ENCODE data around the gene GALNT16.
A peak's percentile ranks its signal among the peaks of the same experiment; 100 is the strongest.
"Not testable (repeated sequence)": the region's sequence is repeated elsewhere in the genome, so short reads cannot be mapped to it uniquely, and the experiment has no call there.

Gene GALNT16

DNA sequence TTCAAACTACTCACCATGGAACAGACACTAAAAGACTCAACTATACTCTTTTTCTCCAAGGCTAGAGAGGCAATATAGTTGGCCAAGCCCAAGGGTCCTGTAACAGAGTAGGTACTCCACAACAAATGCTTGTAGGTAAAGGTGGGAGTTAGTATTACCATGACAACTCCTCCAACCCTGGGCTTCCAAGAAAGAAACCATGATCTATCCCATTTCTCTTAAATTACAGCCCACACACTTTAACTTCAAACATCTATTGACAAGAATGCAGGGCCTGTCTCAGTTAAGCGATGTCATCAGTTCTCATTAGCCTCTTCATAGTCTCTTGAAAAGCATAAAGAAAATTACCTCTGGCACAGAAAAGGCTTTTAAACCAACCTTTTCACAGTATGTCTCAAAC, 113.1 kb downstream of the GALNT16 start:
- no peak overlapping the region for H3K4me3 ChIP-seq (ENCODE audit: control insufficient read depth, low read depth, low read length)
- TF ChIP-seq, protein P1, sequence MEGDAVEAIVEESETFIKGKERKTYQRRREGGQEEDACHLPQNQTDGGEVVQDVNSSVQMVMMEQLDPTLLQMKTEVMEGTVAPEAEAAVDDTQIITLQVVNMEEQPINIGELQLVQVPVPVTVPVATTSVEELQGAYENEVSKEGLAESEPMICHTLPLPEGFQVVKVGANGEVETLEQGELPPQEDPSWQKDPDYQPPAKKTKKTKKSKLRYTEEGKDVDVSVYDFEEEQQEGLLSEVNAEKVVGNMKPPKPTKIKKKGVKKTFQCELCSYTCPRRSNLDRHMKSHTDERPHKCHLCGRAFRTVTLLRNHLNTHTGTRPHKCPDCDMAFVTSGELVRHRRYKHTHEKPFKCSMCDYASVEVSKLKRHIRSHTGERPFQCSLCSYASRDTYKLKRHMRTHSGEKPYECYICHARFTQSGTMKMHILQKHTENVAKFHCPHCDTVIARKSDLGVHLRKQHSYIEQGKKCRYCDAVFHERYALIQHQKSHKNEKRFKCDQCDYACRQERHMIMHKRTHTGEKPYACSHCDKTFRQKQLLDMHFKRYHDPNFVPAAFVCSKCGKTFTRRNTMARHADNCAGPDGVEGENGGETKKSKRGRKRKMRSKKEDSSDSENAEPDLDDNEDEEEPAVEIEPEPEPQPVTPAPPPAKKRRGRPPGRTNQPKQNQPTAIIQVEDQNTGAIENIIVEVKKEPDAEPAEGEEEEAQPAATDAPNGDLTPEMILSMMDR (conservative IDR thresholded peaks at IDR 0.05; ENCODE audit: control insufficient read depth, insufficient read depth, low read depth, low read length) = no peak
- DNase-seq (ENCODE audit: low read depth) = no peak

GRCh38 chr14:69374235-69374634, 114.3 kb downstream of the GALNT16 start:
- DNase-seq (ENCODE audit: low read depth) = no peak
- TF ChIP-seq, protein P1 (conservative IDR thresholded peaks at IDR 0.05; ENCODE audit: control insufficient read depth, insufficient read depth, low read depth, low read length) = no peak
- no peak overlapping the region for H3K4me3 ChIP-seq (ENCODE audit: control insufficient read depth, low read depth, low read length)

DNA sequence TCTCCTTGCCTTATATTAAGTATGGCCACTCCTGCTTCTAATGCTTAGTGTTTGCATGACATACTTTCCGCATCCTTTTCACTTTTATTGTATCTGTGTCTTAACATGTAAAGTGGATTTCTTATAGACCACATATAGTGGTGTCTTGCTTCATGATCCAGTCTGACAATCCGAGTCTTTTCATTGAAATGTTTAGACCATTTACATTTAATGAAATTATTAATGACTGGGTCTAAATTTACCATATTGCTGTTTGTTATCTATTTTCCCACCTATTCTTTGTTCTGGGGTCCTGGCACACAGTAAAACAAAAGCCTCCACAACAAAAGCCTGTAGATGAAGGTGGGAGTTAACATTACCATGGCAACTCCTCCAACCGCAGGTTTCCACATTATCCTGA, 115.2 kb downstream of the GALNT16 start:
- H3K4me3 ChIP-seq (ENCODE audit: control insufficient read depth, low read depth, low read length) = no peak overlapping the region
- TF ChIP-seq, protein P1 (conservative IDR thresholded peaks at IDR 0.05; ENCODE audit: control insufficient read depth, insufficient read depth, low read depth, low read length) = no peak
- no peak for DNase-seq (ENCODE audit: low read depth)

DNA sequence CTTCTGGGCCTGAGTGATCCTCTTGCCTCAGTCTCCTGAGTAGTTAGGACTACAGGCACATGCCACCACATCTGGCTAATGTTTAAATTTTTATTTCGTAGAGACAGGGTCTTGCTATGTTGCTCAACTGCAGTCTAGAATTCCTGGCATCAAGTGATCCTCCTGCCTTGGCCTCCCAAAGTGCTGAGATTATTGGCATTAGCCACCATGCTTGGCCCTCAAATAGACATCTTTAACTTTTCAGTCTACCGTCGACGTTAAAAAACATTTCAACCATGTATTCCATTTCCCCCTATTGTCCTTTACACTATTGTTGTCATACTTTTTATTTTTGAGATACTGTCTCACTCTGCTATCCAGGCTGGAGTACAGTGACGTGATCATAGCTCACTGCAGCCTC, 115.8 kb downstream of the GALNT16 start:
- TF ChIP-seq, protein P1 (conservative IDR thresholded peaks at IDR 0.05; ENCODE audit: control insufficient read depth, insufficient read depth, low read depth, low read length) = no peak
- DNase-seq (ENCODE audit: low read depth) = no peak

DNA sequence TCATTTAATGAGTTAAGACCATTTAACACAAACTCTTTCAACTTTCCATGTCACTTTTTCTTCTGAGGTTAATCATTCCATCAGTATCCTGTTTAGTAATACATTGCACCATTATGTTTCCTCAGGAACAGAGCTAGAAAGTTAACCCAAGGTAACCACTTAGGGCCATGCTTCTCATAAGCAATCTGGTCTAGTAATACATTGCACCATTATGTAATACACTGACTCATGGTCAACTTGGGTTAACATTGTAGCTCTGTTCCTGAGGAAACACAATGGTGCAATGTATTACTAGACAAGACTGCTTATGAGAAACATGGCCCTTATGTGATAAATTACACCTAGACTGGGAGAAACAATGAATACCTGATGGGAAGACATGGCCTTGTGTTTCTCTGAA, 116.5 kb downstream of the GALNT16 start:
- TF ChIP-seq, protein P1 (conservative IDR thresholded peaks at IDR 0.05; ENCODE audit: control insufficient read depth, insufficient read depth, low read depth, low read length) = no peak
- DNase-seq (ENCODE audit: low read depth) = peak; percentile 81
- no peak overlapping the region for H3K4me3 ChIP-seq (ENCODE audit: control insufficient read depth, low read depth, low read length)

More for the DNA sequence above, 115.8 kb downstream of the GALNT16 start:
- H3K4me3 ChIP-seq (ENCODE audit: control insufficient read depth, low read depth, low read length) = no peak overlapping the region

DNA sequence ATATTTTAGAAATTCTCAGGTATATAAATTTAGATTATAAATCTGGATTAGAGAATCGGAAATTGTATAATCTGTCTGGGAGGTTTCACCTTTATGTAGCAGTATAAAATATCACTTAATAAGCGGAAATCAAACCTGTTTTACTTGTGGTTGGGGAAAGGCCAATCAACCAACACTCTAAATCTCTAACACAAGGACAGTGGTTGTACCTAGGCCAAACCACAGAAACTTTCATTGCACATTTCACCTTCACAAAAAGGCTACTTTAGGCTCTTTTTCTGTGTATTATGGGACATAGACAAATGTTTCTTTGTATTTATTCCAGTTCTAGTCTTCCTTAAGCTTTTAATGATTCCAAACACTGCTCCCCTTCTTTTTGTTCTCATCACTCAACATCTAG, 118.3 kb downstream of the GALNT16 start:
- DNase-seq (ENCODE audit: low read depth) = no peak
- TF ChIP-seq, protein P1 (conservative IDR thresholded peaks at IDR 0.05; ENCODE audit: control insufficient read depth, insufficient read depth, low read depth, low read length) = no peak
- H3K4me3 ChIP-seq (ENCODE audit: control insufficient read depth, low read depth, low read length) = no peak overlapping the region

- TF ChIP-seq, protein P1 (conservative IDR thresholded peaks at IDR 0.05; ENCODE audit: control insufficient read depth, insufficient read depth, low read depth, low read length) = no peak
- no peak overlapping the region for H3K4me3 ChIP-seq (ENCODE audit: control insufficient read depth, low read depth, low read length)
- peak; percentile 15 for DNase-seq (ENCODE audit: low read depth)
Measured at GRCh38 chr14:69387311-69387710, 127.4 kb downstream of the GALNT16 start.

DNA sequence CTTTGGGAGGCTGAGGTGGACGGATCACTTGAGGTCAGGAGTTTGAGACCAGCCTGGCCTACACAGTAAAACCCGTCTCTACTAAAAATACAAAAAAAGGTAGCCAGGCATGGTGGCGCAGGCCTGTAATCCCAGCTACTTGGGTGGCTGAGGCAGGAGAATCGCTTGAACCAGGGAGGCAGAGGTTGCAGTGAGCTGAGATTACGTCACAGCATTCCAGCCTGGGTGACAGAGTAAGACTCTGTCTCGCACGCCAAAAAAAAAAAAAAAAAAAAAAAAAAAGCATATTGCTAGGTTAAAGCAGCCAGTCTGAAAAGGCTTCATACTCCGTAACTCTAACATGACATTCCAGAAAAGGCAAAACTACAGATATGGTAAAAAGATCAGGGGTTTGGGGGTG, 131.4 kb downstream of the GALNT16 start:
- peak; percentile 64 for DNase-seq (ENCODE audit: low read depth)
- H3K4me3 ChIP-seq (ENCODE audit: control insufficient read depth, low read depth, low read length) = not testable (repeated sequence)
